Gastroesophageal sphincter (tissue), 3 donors: ENCODE measurements around the gene LRCOL1.

ENCODE experiments used
- EP300 ChIP-seq: sonication (generic); formaldehyde crosslinking; IDR thresholded peaks from one replicate; pipeline ENCODE4 v1.6.1; 2017; ENCODE audit warnings: antibody characterized with exemption, mild to moderate bottlenecking
- POLR2A ChIP-seq, 2 donors: fragments of 450-650 bp; IDR thresholded peaks; one replicate each; pipeline ENCODE4 v1.6.1; 2017; ENCODE audit warnings: antibody characterized with exemption in 2 of 2, mild to moderate bottlenecking in 2 of 2, moderate library complexity in 1 of 2
- TF ChIP-seq, protein P1 (sequence below), 4 experiments: fragments of 200-600 bp in 2 of 4; fragments of 450-650 bp in 2 of 4; sonication (generic) in 1 of 4; IDR thresholded peaks; one replicate each; pipeline ENCODE4 v1.5.1; 2017 to 2019; ENCODE audit warnings: antibody characterized with exemption in 4 of 4, mild to moderate bottlenecking in 2 of 4, moderate library complexity in 2 of 4

DNA sequence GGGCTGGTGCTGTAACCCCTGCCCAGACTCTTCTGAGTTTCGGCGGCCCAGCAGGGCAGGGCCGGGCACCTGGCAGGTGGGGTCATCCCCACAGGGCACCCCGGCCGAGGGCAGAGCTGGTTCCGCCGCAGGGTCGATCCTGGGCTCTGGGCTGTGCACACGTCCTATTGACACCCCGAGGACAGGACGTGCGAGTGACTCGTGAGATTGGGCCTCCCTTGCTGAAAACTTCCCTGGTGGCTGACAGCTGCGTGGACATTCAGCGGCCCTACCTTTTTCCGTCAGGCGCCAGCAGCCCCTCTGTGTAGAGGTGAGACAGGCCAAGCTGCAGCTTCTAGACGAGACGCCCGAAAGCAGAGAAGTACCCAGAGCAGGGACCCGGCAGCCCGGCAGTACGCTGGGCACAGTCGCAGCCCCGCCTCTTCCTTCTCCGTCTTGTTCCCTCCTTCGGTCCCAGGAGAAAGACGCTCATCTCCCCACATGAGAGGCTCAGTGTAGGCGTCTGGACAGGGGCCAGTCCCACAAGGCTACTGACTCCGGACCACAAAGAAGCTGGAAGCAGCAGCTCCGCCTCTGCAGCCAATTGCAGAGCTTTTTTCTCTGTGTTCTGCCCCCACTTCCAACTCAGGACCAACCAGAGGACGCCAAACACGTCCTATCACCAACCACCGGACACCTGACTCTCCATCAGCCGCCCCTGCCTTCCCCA, at the start of gene LRCOL1:
- TF ChIP-seq, protein P1, sequence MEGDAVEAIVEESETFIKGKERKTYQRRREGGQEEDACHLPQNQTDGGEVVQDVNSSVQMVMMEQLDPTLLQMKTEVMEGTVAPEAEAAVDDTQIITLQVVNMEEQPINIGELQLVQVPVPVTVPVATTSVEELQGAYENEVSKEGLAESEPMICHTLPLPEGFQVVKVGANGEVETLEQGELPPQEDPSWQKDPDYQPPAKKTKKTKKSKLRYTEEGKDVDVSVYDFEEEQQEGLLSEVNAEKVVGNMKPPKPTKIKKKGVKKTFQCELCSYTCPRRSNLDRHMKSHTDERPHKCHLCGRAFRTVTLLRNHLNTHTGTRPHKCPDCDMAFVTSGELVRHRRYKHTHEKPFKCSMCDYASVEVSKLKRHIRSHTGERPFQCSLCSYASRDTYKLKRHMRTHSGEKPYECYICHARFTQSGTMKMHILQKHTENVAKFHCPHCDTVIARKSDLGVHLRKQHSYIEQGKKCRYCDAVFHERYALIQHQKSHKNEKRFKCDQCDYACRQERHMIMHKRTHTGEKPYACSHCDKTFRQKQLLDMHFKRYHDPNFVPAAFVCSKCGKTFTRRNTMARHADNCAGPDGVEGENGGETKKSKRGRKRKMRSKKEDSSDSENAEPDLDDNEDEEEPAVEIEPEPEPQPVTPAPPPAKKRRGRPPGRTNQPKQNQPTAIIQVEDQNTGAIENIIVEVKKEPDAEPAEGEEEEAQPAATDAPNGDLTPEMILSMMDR (IDR thresholded peaks at IDR 0.05), result no peak
- TF ChIP-seq EP300 (no peak), POLR2A (IDR thresholded peaks at IDR 0.05) (no peak)
